Trophoblast cell (in vitro differentiated cells and primary cell): ENCODE results near the gene KRT24.

Experiments
- DNase-seq, 2 donors: peaks; one replicate each; pipeline ENCODE4 v3.0.0-alpha.2; 2016
- H2AFZ ChIP-seq: 2 replicates; pipeline ENCODE4 v1.6.1; 2013; ENCODE audit warnings: low read length, moderate library complexity, mild to moderate bottlenecking; ENCODE audit not compliant: insufficient read depth, poor library complexity
- H2AK5ac ChIP-seq: 2 replicates; pipeline ENCODE4 v1.6.1; 2013; ENCODE audit warnings: mild to moderate bottlenecking, low read length
- H2BK120ac ChIP-seq: 2 replicates; pipeline ENCODE4 v1.6.1; 2013; ENCODE audit warnings: low read length, mild to moderate bottlenecking, moderate library complexity; ENCODE audit not compliant: insufficient read depth, poor library complexity
- H2BK12ac ChIP-seq: 2 replicates; pipeline ENCODE4 v1.6.1; 2013; ENCODE audit warnings: mild to moderate bottlenecking, low read length, moderate library complexity
- H2BK5ac ChIP-seq: 2 replicates; pipeline ENCODE4 v1.6.1; 2013; ENCODE audit warnings: low read length, low read depth, moderate library complexity, mild to moderate bottlenecking; ENCODE audit not compliant: poor library complexity
- H3K14ac ChIP-seq: 2 replicates; pipeline ENCODE4 v1.6.1; 2013; ENCODE audit warnings: mild to moderate bottlenecking, low read length
- H3K18ac ChIP-seq: 2 replicates; pipeline ENCODE4 v1.6.1; 2013; ENCODE audit warnings: mild to moderate bottlenecking, low read length
- H3K23ac ChIP-seq: 2 replicates; pipeline ENCODE4 v1.6.1; 2013; ENCODE audit warnings: low read length
- H3K27ac ChIP-seq: 2 replicates; pipeline ENCODE4 v1.5.1; 2013; ENCODE audit warnings: low read depth, mild to moderate bottlenecking, inconsistent platforms, low read length, moderate library complexity
- H3K27me3 ChIP-seq: 2 replicates; pipeline ENCODE4 v1.6.1; 2013; ENCODE audit warnings: inconsistent platforms, mild to moderate bottlenecking, low read length, moderate library complexity; ENCODE audit not compliant: insufficient read depth
- H3K36me3 ChIP-seq, 2 experiments: 1 replicate in 1 of 2; 2 replicates in 1 of 2; pipeline ENCODE4 v1.6.1; 2013; ENCODE audit warnings: low read length in 2 of 2, mild to moderate bottlenecking in 2 of 2, moderate library complexity in 1 of 2; ENCODE audit not compliant: insufficient read depth in 2 of 2, control insufficient read depth in 1 of 2
- H3K4ac ChIP-seq: 2 replicates; pipeline ENCODE4 v1.6.1; 2013; ENCODE audit warnings: low read depth, mild to moderate bottlenecking, low read length, moderate library complexity
- H3K4me1 ChIP-seq, 2 experiments: 1 replicate in 1 of 2; 2 replicates in 1 of 2; pipeline ENCODE4 v1.6.1; 2013; ENCODE audit warnings: low read length in 2 of 2, mild to moderate bottlenecking in 2 of 2, moderate library complexity in 1 of 2; ENCODE audit not compliant: insufficient read depth in 2 of 2, control insufficient read depth in 1 of 2
- H3K4me2 ChIP-seq: 2 replicates; pipeline ENCODE4 v1.6.1; 2013; ENCODE audit warnings: inconsistent platforms, mild to moderate bottlenecking, low read length, moderate library complexity
- H3K4me3 ChIP-seq: 2 replicates; pipeline ENCODE4 v1.5.1; 2013; ENCODE audit warnings: mild to moderate bottlenecking, low read depth, low read length, inconsistent platforms
- H3K79me1 ChIP-seq: one replicate; pipeline ENCODE4 v1.6.1; 2013; ENCODE audit warnings: low read length
- H3K79me2 ChIP-seq: 2 replicates; pipeline ENCODE4 v1.6.1; 2013; ENCODE audit warnings: low read length, mild to moderate bottlenecking; ENCODE audit not compliant: control insufficient read depth, insufficient read depth, poor library complexity
- H3K9ac ChIP-seq: 2 replicates; pipeline ENCODE4 v1.6.1; 2013; ENCODE audit warnings: mild to moderate bottlenecking, low read length
- H3K9me3 ChIP-seq: 2 replicates; pipeline ENCODE4 v1.6.1; 2013; ENCODE audit warnings: low read depth, mild to moderate bottlenecking, control low read depth, inconsistent platforms, low read length; ENCODE audit not compliant: insufficient read depth
- H4K12ac ChIP-seq: 2 replicates; pipeline ENCODE4 v1.6.1; 2013; ENCODE audit warnings: low read depth, mild to moderate bottlenecking, low read length, moderate library complexity
- H4K8ac ChIP-seq: 2 replicates; pipeline ENCODE4 v1.6.1; 2013; ENCODE audit warnings: low read depth, mild to moderate bottlenecking, low read length, moderate library complexity
- H4K91ac ChIP-seq: one replicate; pipeline ENCODE4 v1.6.1; 2013; ENCODE audit warnings: low read depth, mild to moderate bottlenecking, low read length, moderate library complexity
- WGBS: extraction: QIAGEN DNeasy Blood & Tissue Kit; methylation state at CpG from one replicate; pipeline ENCODE4 v1.1.7; 2013; ENCODE audit warnings: missing lambda C conversion rate; ENCODE audit not compliant: insufficient read length, insufficient coverage; ENCODE audit errors: extremely low coverage; 5-methylcytosine and 5-hydroxymethylcytosine counted together

KRT24 gene

GRCh38 chr17:40699371-40699770, 4.2 kb downstream of the KRT24 start:
- H3K18ac ChIP-seq = no peak overlapping the region
- H3K9me3 ChIP-seq = no peaks in the 10 kb centered on the region
- H3K79me2 ChIP-seq = no peaks in the 10 kb centered on the region
- H3K14ac ChIP-seq = no peak overlapping the region
- peaks cover 9 to 15% of the 10 kb centered on the region in 2 experiments for H3K4me1 ChIP-seq
- H4K8ac ChIP-seq = no peak overlapping the region
- no peak overlapping the region for H2BK120ac ChIP-seq
- no peak overlapping the region for H3K23ac ChIP-seq
- H3K27ac ChIP-seq = no peak overlapping the region
- no peaks in the 10 kb centered on the region for H3K36me3 ChIP-seq
- H4K12ac ChIP-seq = no peak overlapping the region
- no peak overlapping the region for H2AK5ac ChIP-seq
- H4K91ac ChIP-seq = no peak overlapping the region
- H3K79me1 ChIP-seq = peaks cover 5% of the 10 kb centered on the region
- peak; percentile 19 to 26 for DNase-seq
- no peak overlapping the region for H3K9ac ChIP-seq
- no peak overlapping the region for H3K4me2 ChIP-seq
- H3K4me3 ChIP-seq = no peak overlapping the region
- H3K4ac ChIP-seq = no peak overlapping the region
- WGBS = no CpG with 5 or more reads among the region's 9 CpGs
- no peak overlapping the region for H2AFZ ChIP-seq
- H2BK12ac ChIP-seq = no peak overlapping the region
- no peak overlapping the region for H2BK5ac ChIP-seq
- H3K27me3 ChIP-seq = no peaks in the 10 kb centered on the region

GRCh38 chr17:40697297-40697696, 6.3 kb downstream of the KRT24 start:
- Histone ChIP-seq H3K4ac (no peak overlapping the region), H2BK5ac (no peak overlapping the region), H2AK5ac (no peak overlapping the region), H3K9me3 (no peaks in the 10 kb centered on the region), H3K79me2 (no peaks in the 10 kb centered on the region), H3K36me3 (no peaks in the 10 kb centered on the region), H3K79me1 (peaks cover 5% of the 10 kb centered on the region), H3K18ac (no peak overlapping the region), H3K14ac (no peak overlapping the region), H2BK120ac (no peak overlapping the region), H3K27me3 (no peaks in the 10 kb centered on the region), H3K4me3 (no peak overlapping the region), H3K4me2 (no peak overlapping the region), H4K8ac (no peak overlapping the region), H2BK12ac (no peak overlapping the region), H3K23ac (no peak overlapping the region), H3K4me1 (peaks cover 5 to 11% of the 10 kb centered on the region in 2 experiments), H4K91ac (peak overlapping the region; percentile 14), H4K12ac (no peak overlapping the region), H3K27ac (no peak overlapping the region), H2AFZ (no peak overlapping the region), H3K9ac (no peak overlapping the region)
- DNase-seq = no peak
- WGBS = no CpG with 5 or more reads among the region's 7 CpGs

- Histone ChIP-seq H4K8ac (no peak overlapping the region), H3K4ac (no peak overlapping the region), H3K23ac (no peak overlapping the region), H3K79me1 (peaks cover 5% of the 10 kb centered on the region), H3K14ac (no peak overlapping the region), H4K91ac (peak overlapping the region; percentile 18), H3K9ac (no peak overlapping the region), H3K27me3 (no peaks in the 10 kb centered on the region), H3K27ac (no peak overlapping the region), H2BK120ac (no peak overlapping the region), H3K4me2 (no peak overlapping the region), H3K79me2 (no peaks in the 10 kb centered on the region), H4K12ac (no peak overlapping the region), H3K18ac (no peak overlapping the region), H2BK5ac (no peak overlapping the region), H3K4me3 (no peak overlapping the region), H2AK5ac (no peak overlapping the region), H2BK12ac (peak overlapping the region; percentile 30), H3K4me1 (peaks cover 0 to 6% of the 10 kb centered on the region in 2 experiments), H3K9me3 (no peaks in the 10 kb centered on the region), H3K36me3 (no peaks in the 10 kb centered on the region), H2AFZ (no peak overlapping the region)
- DNase-seq = no peak
- no CpG with 5 or more reads among the region's 3 CpGs for WGBS
Observed at GRCh38 chr17:40696651-40697072, 6.9 kb downstream of the KRT24 start.

- Histone ChIP-seq H2BK5ac (no peak overlapping the region), H2AFZ (peak overlapping the region; percentile 71), H2AK5ac (no peak overlapping the region), H3K18ac (no peak overlapping the region), H3K79me1 (peaks cover 5% of the 10 kb centered on the region), H3K4me3 (no peak overlapping the region), H3K9ac (no peak overlapping the region), H3K27ac (no peak overlapping the region), H2BK12ac (no peak overlapping the region), H3K27me3 (no peaks in the 10 kb centered on the region), H3K4me1 (peaks cover 0 to 6% of the 10 kb centered on the region in 2 experiments), H3K4ac (no peak overlapping the region), H3K9me3 (no peaks in the 10 kb centered on the region), H3K79me2 (no peaks in the 10 kb centered on the region), H2BK120ac (no peak overlapping the region), H3K23ac (no peak overlapping the region), H4K12ac (no peak overlapping the region), H4K8ac (no peak overlapping the region), H4K91ac (no peak overlapping the region), H3K4me2 (no peak overlapping the region), H3K14ac (no peak overlapping the region), H3K36me3 (no peaks in the 10 kb centered on the region)
- no CpG with 5 or more reads among the region's 6 CpGs for WGBS
- no peak for DNase-seq
Observed at GRCh38 chr17:40695874-40696472, 7.6 kb downstream of the KRT24 start.
